Neural cell (in vitro differentiated cells): ENCODE data around the gene RTN4R. TPM values are rescaled to one million over a fixed set of nuclear protein-coding genes. Genes with fewer than 3 reads are reported as not detected.

Experiments
- H2AFZ ChIP-seq: fragments of 200-600, 300-800 bp; sonication (generic), shearing (Covaris generic); 2 replicates; pipeline ENCODE4 v1.6.0; 2014; ENCODE audit warnings: low read depth, mild to moderate bottlenecking, antibody characterized with exemption, low read length, moderate library complexity
- H3F3A ChIP-seq: fragments of 200-600 bp; shearing (Covaris generic); 2 replicates; pipeline ENCODE4 v1.6.1; 2016; ENCODE audit warnings: mild to moderate bottlenecking, moderate library complexity, mixed read lengths, antibody characterized with exemption, low read length; ENCODE audit not compliant: insufficient read depth, poor library complexity, severe bottlenecking
- H3K27ac ChIP-seq: fragments of 200-600, 300-800 bp; sonication (generic), shearing (Covaris generic); 2 replicates; pipeline ENCODE4 v1.5.1; 2014; ENCODE audit warnings: mild to moderate bottlenecking, low read length, moderate library complexity
- H3K27me3 ChIP-seq: fragments of 300-800, 200-600 bp; sonication (generic), shearing (Covaris generic); 2 replicates; pipeline ENCODE4 v1.6.0; 2014; ENCODE audit warnings: mild to moderate bottlenecking, low read depth, low read length, moderate library complexity; ENCODE audit not compliant: insufficient read depth
- H3K36me3 ChIP-seq: fragments of 300-800, 200-600 bp; sonication (generic), shearing (Covaris generic); 2 replicates; pipeline ENCODE4 v1.5.1; 2014; ENCODE audit warnings: mild to moderate bottlenecking, antibody characterized with exemption, low read length, moderate library complexity; ENCODE audit not compliant: insufficient read depth
- H3K4me2 ChIP-seq: fragments of 300-800, 200-600 bp; sonication (generic), shearing (Covaris generic); 2 replicates; pipeline ENCODE4 v1.6.0; 2014; ENCODE audit warnings: mild to moderate bottlenecking, low read length
- H3K4me3 ChIP-seq: fragments of 300-800, 200-600 bp; sonication (generic), shearing (Covaris generic); 2 replicates; pipeline ENCODE4 v1.5.1; 2014; ENCODE audit warnings: mild to moderate bottlenecking, low read length, moderate library complexity
- H3K79me2 ChIP-seq: fragments of 200-600 bp; shearing (Covaris generic); replicated peaks from 2 replicates; pipeline ENCODE4 v1.6.0; 2014; ENCODE audit warnings: mild to moderate bottlenecking, low read length, moderate library complexity; ENCODE audit not compliant: insufficient read depth
- H3K9ac ChIP-seq: fragments of 300-800, 200-600 bp; sonication (generic), shearing (Covaris generic); 2 replicates; pipeline ENCODE4 v1.6.1; 2016; ENCODE audit warnings: mild to moderate bottlenecking, low read length, mixed read lengths
- H3K9me2 ChIP-seq: fragments of 200-600 bp; shearing (Covaris generic); 2 replicates; pipeline ENCODE4 v1.6.1; 2016; ENCODE audit warnings: mild to moderate bottlenecking, low read length, mixed read lengths; ENCODE audit not compliant: insufficient read depth
- H3K9me3 ChIP-seq: fragments of 200-600, 300-800 bp; sonication (generic), shearing (Covaris generic); 2 replicates; pipeline ENCODE4 v1.6.1; 2016; ENCODE audit warnings: mild to moderate bottlenecking, mixed run types, low read length, moderate library complexity, mixed read lengths
- H4K20me1 ChIP-seq: fragments of 200-600 bp; shearing (Covaris generic); 2 replicates; pipeline ENCODE4 v1.6.1; 2016; ENCODE audit warnings: mild to moderate bottlenecking, mixed run types; ENCODE audit not compliant: insufficient read depth
- EP300 ChIP-seq: fragments of 450-650 bp; conservative IDR thresholded peaks from 2 replicates; pipeline ENCODE4 v1.6.1; 2014; ENCODE audit warnings: antibody characterized with exemption, mild to moderate bottlenecking, moderate library complexity; ENCODE audit not compliant: poor library complexity, severe bottlenecking
- EZH2 ChIP-seq: fragments of 200-600, 300-800 bp; shearing (Covaris generic), sonication (generic); IDR thresholded peaks from 2 replicates; pipeline ENCODE4 v1.6.1; 2014; ENCODE audit warnings: antibody characterized with exemption, low read length, borderline replicate concordance, mild to moderate bottlenecking; ENCODE audit not compliant: insufficient read depth, poor library complexity, severe bottlenecking
- MXI1 ChIP-seq: fragments of 450-650 bp; conservative IDR thresholded peaks from 2 replicates; pipeline ENCODE4 v1.6.1; 2014; ENCODE audit warnings: antibody characterized with exemption, mild to moderate bottlenecking; ENCODE audit not compliant: poor library complexity, severe bottlenecking
- POLR2AphosphoS5 ChIP-seq: IDR thresholded peaks from 2 replicates; pipeline ENCODE4 v1.6.1; 2012
- RAD21 ChIP-seq: fragments of 450-650 bp; conservative IDR thresholded peaks from 2 replicates; pipeline ENCODE4 v1.6.1; 2014; ENCODE audit warnings: antibody characterized with exemption, mild to moderate bottlenecking, moderate library complexity
- REST ChIP-seq: IDR thresholded peaks from 2 replicates; pipeline ENCODE4 v1.6.1; 2012; ENCODE audit warnings: borderline replicate concordance
- SMC3 ChIP-seq: fragments of 450-650 bp; conservative IDR thresholded peaks from 2 replicates; pipeline ENCODE4 v1.6.1; 2014; ENCODE audit warnings: antibody characterized with exemption, mild to moderate bottlenecking, moderate library complexity; ENCODE audit not compliant: poor library complexity
- TAF1 ChIP-seq: IDR thresholded peaks from 2 replicates; pipeline ENCODE4 v1.6.1; 2012; ENCODE audit warnings: low read depth
- polyA plus RNA-seq: library from polyadenylated mRNA; depleted of rRNA; stranded (reverse); fragments of >200 nt; gene quantifications from 2 replicates; pipeline ENCODE4 v1.2.3, GENCODE V29; 2014
- TF ChIP-seq, protein P1 (sequence below): fragments of 450-650 bp; IDR thresholded peaks from 2 replicates; pipeline ENCODE4 v1.5.1; 2014; ENCODE audit warnings: antibody characterized with exemption, mild to moderate bottlenecking, moderate library complexity; ENCODE audit not compliant: poor library complexity, severe bottlenecking

RTN4R gene
- polyA plus RNA-seq, 1 donor from 2014 or later = 13.6 TPM

DNA sequence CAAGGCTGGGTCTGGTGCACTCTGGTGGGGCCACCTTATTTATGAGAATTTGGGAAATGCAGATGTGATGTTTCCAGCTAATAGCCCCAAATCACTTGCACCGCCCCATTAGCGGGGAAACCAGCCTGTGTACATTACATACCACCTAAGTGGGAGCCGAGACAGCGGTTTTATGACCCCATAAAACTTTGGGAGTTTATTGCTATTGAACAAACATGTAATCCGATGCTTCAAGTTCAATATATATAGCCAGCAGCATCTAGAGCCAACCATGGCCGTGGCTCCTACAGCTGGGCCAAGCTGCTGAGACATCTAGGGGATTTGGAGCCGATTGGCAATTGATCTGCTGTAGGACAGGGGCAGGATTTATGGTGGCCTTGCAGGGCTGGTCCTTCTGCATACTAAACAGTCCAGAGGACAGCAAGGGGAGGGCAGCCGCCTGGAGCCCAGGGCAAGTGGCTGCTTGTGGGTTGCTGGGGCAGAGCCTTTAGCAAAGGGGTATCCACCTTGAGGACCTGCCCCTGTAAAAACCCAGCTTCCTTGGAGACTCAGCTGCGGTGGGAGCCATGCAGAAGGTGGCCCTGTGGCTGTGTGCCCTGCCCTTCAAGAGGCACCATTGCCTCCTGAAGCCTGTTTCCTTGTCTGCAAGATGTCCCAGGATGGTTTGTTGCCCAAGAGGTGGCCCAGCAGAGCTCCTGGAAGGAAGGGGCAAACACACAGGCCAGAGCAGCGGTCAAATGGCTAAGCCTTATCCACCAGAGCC, 69.4 kb downstream of the RTN4R start (continued):
- TF ChIP-seq, protein P1, sequence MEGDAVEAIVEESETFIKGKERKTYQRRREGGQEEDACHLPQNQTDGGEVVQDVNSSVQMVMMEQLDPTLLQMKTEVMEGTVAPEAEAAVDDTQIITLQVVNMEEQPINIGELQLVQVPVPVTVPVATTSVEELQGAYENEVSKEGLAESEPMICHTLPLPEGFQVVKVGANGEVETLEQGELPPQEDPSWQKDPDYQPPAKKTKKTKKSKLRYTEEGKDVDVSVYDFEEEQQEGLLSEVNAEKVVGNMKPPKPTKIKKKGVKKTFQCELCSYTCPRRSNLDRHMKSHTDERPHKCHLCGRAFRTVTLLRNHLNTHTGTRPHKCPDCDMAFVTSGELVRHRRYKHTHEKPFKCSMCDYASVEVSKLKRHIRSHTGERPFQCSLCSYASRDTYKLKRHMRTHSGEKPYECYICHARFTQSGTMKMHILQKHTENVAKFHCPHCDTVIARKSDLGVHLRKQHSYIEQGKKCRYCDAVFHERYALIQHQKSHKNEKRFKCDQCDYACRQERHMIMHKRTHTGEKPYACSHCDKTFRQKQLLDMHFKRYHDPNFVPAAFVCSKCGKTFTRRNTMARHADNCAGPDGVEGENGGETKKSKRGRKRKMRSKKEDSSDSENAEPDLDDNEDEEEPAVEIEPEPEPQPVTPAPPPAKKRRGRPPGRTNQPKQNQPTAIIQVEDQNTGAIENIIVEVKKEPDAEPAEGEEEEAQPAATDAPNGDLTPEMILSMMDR = no peak
- no peak for TF ChIP-seq EZH2

- H3K27me3 ChIP-seq = no peaks in the 10 kb centered on the region
- no peaks in the 10 kb centered on the region for H3K9me3 ChIP-seq
- H3F3A ChIP-seq = no peaks in the 10 kb centered on the region
- H2AFZ ChIP-seq = no peak overlapping the region
- no peaks in the 10 kb centered on the region for H3K9me2 ChIP-seq
- no peak overlapping the region for H3K9ac ChIP-seq
- no peaks in the 10 kb centered on the region for H3K36me3 ChIP-seq
- no peak overlapping the region for H3K27ac ChIP-seq
- no peaks in the 10 kb centered on the region for H3K79me2 ChIP-seq
- no peak overlapping the region for H3K4me3 ChIP-seq
- H3K4me2 ChIP-seq = no peak overlapping the region
- TF ChIP-seq REST (no peak), MXI1 (no peak), RAD21 (no peak), SMC3 (no peak), POLR2AphosphoS5 (no peak), EZH2 (no peak), TAF1 (no peak), EP300 (no peak)
- TF ChIP-seq, protein P1 = no peak
- H4K20me1 ChIP-seq = no peaks in the 10 kb centered on the region
These were observed 70.6 kb downstream of the RTN4R start for GRCh38 chr22:20197407-20198030.
